GM19455 (cell line): ENCODE data around the gene ZNF335.
A peak's percentile ranks its signal among the peaks of the same experiment; 100 is the strongest.
"Not testable (repeated sequence)": the region's sequence is repeated elsewhere in the genome, so short reads cannot be mapped to it uniquely, and the experiment has no call there.

ENCODE experiments used
- ATAC-seq: cut with Tn5 transposase; IDR thresholded peaks from one replicate; pipeline ENCODE4 v1.9.1; 2021; ENCODE audit not compliant: unreplicated experiment

The ZNF335 gene

GRCh38 chr20:45911486-45912343, 60.3 kb downstream of the ZNF335 start, which contains the start of gene PLTP:
Gene PLTP, minus strand, starts transcription at chr20:45912155. Its CDS starts 703 bp downstream, at chr20:45911452.
- ATAC-seq = no peak

- peak; percentile 85 for ATAC-seq
Observed at GRCh38 chr20:45910670-45911485, 61.1 kb downstream of the ZNF335 start.

GRCh38 chr20:45909817-45910669, 62.0 kb downstream of the ZNF335 start:
- no peak for ATAC-seq

- ATAC-seq = no peak
Observed at GRCh38 chr20:45909336-45909808, 62.6 kb downstream of the ZNF335 start.

GRCh38 chr20:45908084-45908483, 63.9 kb downstream of the ZNF335 start:
- ATAC-seq = no peak

- ATAC-seq = no peak
Observed at GRCh38 chr20:45907219-45907948, 64.6 kb downstream of the ZNF335 start.

- no peak for ATAC-seq
Observed at GRCh38 chr20:45905505-45906079, 66.4 kb downstream of the ZNF335 start.

- ATAC-seq = no peak
Observed at GRCh38 chr20:45904583-45905504, 67.2 kb downstream of the ZNF335 start.

- ATAC-seq = no peak
Observed at GRCh38 chr20:45902199-45902701, 69.8 kb downstream of the ZNF335 start.

GRCh38 chr20:45901332-45901731, 70.7 kb downstream of the ZNF335 start:
- not testable (repeated sequence) for ATAC-seq

- ATAC-seq = no peak
Observed at GRCh38 chr20:45899046-45899835, 72.8 kb downstream of the ZNF335 start.
